ENCODE results near the gene ARID5B. TPM values are rescaled to one million over a fixed set of nuclear protein-coding genes. Genes with fewer than 3 reads are reported as not detected.

ARID5B gene
- total RNA-seq, 2 experiments from 2014 or later = 71.1 to 73.9 TPM

DNA sequence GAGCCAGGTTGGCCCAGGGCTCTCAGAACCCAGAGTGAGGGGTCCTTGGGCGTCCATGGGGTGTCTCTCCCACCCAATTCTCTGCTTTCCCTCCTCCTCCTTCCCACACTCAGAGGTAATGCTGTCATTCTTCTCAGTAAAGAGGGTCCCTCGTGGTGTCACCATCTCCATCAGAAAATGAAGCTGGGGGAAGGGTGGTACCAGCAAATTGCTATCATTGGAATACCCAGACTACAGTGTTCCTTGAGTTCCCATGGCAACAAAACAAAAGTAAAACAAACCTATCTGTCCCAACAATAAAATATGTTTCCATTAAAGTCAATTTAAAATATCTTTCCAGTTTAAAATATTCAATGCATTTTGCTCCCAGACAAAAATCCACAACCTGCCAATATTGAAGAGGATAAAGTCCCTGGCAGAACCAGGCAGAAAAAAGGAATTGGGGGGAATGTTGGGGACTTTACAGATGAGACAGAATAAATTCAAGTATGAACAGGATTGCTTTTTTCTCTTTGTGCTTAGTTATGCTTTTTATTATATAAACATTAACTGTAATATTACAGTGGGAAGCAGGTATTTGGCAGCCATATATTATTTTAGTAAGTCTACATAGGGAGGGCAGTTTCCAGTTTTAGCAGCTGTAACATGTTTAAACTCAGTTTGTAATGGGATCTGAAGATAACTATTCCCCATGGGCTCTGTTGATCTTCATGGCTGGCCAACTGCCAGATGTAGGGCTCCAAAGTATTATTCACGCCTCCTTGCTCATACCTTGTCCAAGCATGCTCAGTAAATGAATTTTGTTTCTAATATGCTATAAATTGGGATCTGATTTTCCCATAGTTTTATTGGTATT is 182.1 kb downstream of the ARID5B start:
- Mint-ChIP-seq H3K36me3 (ENCODE audit: low read depth) (peaks cover 86% of the 10 kb centered on the region), H3K4me1 (peaks cover 81% of the 10 kb centered on the region), H3K9me3 (peaks cover 3% of the 10 kb centered on the region), H3K4me3 (peak overlapping the region; percentile 61), H3K27me3 (no peaks in the 10 kb centered on the region), H3K27ac (peak overlapping the region; percentile 92)
- ChIA-PET CTCF (interaction anchor here (0.8 to 1.9 kb wide), 8 partner anchors 21 to 187 kb away, joined by 3 to 10 read pairs (median 4); no protein-coding TSS in a partner anchor), POLR2A (interaction anchor here (0.7 to 8.6 kb wide), 20 partner anchors 8 to 181 kb away, joined by 3 to 151 read pairs (median 8); partner anchors contain the start of gene ARID5B)
- DNase-seq = no peak

DNA sequence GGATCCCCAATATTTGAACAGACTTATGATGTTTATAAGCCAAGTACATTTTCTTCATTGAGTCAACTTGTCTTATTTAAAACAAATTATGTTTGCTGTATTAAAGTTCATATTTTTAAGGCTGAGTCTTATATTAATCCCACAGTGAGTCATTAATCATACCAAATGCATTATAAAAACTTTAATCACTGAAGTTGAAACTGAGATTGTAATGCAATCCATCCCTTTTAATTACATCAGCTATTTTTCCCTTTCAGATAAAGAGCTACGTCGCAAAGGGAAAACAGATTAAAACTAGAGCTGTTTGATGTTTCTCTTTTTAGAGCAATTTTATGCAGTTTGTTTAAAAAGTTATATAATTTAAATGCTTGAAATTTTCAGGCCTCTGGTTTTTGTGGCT is 183.0 kb downstream of the ARID5B start:
- ChIA-PET POLR2A (interaction anchor here (0.8 to 8.6 kb wide), 9 partner anchors 9 to 182 kb away, joined by 3 to 151 read pairs (median 5); partner anchors contain the start of gene ARID5B), CTCF (interaction anchor here (1.0 to 1.5 kb wide), 3 partner anchors 22 to 160 kb away, joined by 3 read pairs; no protein-coding TSS in a partner anchor)
- Mint-ChIP-seq H3K27ac (peak overlapping the region; percentile 75), H3K27me3 (no peaks in the 10 kb centered on the region), H3K4me1 (peaks cover 84% of the 10 kb centered on the region), H3K9me3 (peaks cover 3% of the 10 kb centered on the region), H3K36me3 (ENCODE audit: low read depth) (peaks cover 86% of the 10 kb centered on the region), H3K4me3 (no peak overlapping the region)
- DNase-seq = no peak

DNA sequence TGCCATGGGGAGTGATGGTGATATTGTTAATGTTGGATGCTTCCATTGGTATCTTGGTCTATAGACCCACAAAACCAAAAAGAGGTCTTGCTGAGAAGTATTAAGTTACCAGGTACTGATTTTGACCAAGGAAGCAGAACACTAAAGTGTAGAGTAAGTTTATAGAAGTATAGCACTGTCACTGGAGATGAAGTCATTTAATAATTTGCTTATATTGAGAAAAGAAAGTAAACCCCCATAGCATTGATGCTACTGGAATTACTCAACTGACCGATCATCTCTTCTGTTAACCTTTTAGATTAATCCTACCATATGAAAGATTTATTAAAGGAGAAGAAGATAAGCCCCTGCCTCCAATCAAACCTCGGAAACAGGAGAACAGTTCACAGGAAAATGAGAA is 183.9 kb downstream of the ARID5B start:
- Mint-ChIP-seq H3K4me3 (no peak overlapping the region), H3K36me3 (ENCODE audit: low read depth) (peaks cover 86% of the 10 kb centered on the region), H3K27me3 (no peaks in the 10 kb centered on the region), H3K4me1 (peaks cover 84% of the 10 kb centered on the region), H3K9me3 (no peaks in the 10 kb centered on the region), H3K27ac (peak overlapping the region; percentile 75)
- ChIA-PET POLR2A (interaction anchor here (1.2 to 8.6 kb wide), 6 partner anchors 10 to 99 kb away, joined by 3 to 151 read pairs (median 4); no protein-coding TSS in a partner anchor), CTCF (interaction anchor here (0.6 kb wide), 1 partner anchor 114 kb away, joined by 3 read pairs; no protein-coding TSS in a partner anchor)
- no peak for DNase-seq

DNA sequence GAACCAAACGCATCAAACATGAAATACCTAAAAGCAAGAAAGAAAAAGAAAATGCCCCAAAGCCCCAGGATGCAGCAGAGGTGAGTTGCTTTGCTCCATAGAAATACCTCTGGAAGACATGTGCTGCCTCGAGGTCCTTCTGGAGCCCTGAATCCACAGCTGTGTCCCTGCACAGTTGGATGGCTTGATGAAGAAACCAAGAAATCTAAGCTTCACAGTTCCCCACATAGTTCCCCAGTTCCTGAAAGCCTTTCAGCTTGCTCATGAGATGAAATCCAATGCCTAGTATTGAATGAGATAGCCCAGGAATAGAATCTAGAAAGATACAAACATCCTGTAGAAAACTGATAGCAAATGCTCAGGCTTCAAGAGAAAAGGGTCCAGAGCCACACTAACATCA is 184.3 kb downstream of the ARID5B start:
- no peak for DNase-seq
- peak overlapping the region; percentile 75 for H3K27ac Mint-ChIP-seq
- no peak overlapping the region for H3K4me3 Mint-ChIP-seq
- H3K27me3 Mint-ChIP-seq = no peaks in the 10 kb centered on the region
- H3K36me3 Mint-ChIP-seq (ENCODE audit: low read depth) = peaks cover 88% of the 10 kb centered on the region
- POLR2A ChIA-PET = interaction anchor here (1.3 to 8.6 kb wide), 4 partner anchors 19 to 98 kb away, joined by 3 to 151 read pairs (median 6); no protein-coding TSS in a partner anchor
- peaks cover 83% of the 10 kb centered on the region for H3K4me1 Mint-ChIP-seq
- H3K9me3 Mint-ChIP-seq = no peaks in the 10 kb centered on the region
- CTCF ChIA-PET = no interaction called here

- ChIA-PET CTCF (interaction anchor here (1.0 to 1.6 kb wide), 2 partner anchors 48 to 158 kb away, joined by 3 to 5 read pairs; no protein-coding TSS in a partner anchor), POLR2A (interaction anchor here (0.6 to 3.3 kb wide), 5 partner anchors 11 to 146 kb away, joined by 3 to 11 read pairs (median 4); no protein-coding TSS in a partner anchor)
- H3K27ac Mint-ChIP-seq = no peak overlapping the region
- no peaks in the 10 kb centered on the region for H3K27me3 Mint-ChIP-seq
- H3K4me3 Mint-ChIP-seq = no peak overlapping the region
- no peaks in the 10 kb centered on the region for H3K9me3 Mint-ChIP-seq
- H3K4me1 Mint-ChIP-seq = peaks cover 75% of the 10 kb centered on the region
- no peak for DNase-seq
- H3K36me3 Mint-ChIP-seq (ENCODE audit: low read depth) = peaks cover 89% of the 10 kb centered on the region
Observed at GRCh38 chr10:62087329-62087728, 185.8 kb downstream of the ARID5B start.

DNA sequence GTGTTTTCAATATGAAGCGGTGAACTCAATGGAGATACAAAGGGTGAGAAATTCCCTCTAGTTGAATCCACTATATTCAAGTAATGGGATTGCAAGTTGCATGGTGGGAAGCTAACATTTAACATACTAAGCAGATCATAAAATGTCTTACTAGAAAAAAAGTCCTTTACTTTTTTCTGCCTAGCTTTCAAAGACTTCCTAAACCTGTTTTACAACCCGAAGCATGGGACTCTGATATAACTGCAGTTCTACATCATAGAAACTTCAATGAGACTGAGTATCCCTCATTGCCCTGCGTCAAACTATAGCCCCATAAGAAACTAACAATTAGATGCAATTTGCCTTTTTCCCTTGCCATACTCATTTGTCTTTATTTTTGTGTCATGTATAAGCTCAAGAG is 187.3 kb downstream of the ARID5B start:
- H3K27ac Mint-ChIP-seq = peak overlapping the region; percentile 27
- peaks cover 92% of the 10 kb centered on the region for H3K36me3 Mint-ChIP-seq (ENCODE audit: low read depth)
- CTCF ChIA-PET = interaction anchor here (1.6 kb wide), 1 partner anchor 156 kb away, joined by 5 read pairs; no protein-coding TSS in a partner anchor
- H3K4me1 Mint-ChIP-seq = peaks cover 66% of the 10 kb centered on the region
- POLR2A ChIA-PET = interaction anchor here (1.0 to 3.3 kb wide), 8 partner anchors 9 to 95 kb away, joined by 3 to 11 read pairs (median 4); no protein-coding TSS in a partner anchor
- no peak for DNase-seq
- H3K27me3 Mint-ChIP-seq = no peaks in the 10 kb centered on the region
- H3K9me3 Mint-ChIP-seq = no peaks in the 10 kb centered on the region
- no peak overlapping the region for H3K4me3 Mint-ChIP-seq

GRCh38 chr10:62092301-62093030 is 191.0 kb downstream of the ARID5B start:
- no peak for DNase-seq
- Mint-ChIP-seq H3K36me3 (ENCODE audit: low read depth) (peaks cover 92% of the 10 kb centered on the region), H3K4me3 (no peak overlapping the region), H3K9me3 (no peaks in the 10 kb centered on the region), H3K27ac (no peak overlapping the region), H3K27me3 (no peaks in the 10 kb centered on the region), H3K4me1 (peaks cover 54% of the 10 kb centered on the region)
- ChIA-PET POLR2A (no interaction called here), CTCF (interaction anchor here (1.7 kb wide), 1 partner anchor 153 kb away, joined by 3 read pairs; no protein-coding TSS in a partner anchor)

DNA sequence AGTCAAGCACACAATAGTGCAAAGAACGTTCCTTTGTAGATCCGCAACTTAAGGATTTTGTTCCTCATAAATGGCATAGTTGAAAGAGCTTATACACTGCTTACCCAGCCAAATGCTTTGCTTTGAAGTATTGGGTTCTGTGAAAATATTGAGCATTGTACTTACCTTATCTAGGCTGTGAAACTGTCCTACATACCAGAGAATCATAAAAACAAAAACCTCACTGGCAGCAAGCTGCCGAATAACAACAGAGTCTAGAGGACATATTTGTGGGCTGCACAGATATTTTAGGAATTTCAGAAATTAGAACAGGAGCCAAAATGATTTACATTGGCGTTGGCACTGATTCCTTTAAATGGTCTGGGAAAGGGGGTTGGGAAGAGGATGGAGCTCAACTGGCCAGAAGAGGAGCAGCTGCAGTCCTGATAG is 192.4 kb downstream of the ARID5B start:
- H3K36me3 Mint-ChIP-seq (ENCODE audit: low read depth) = peaks cover 89% of the 10 kb centered on the region
- ChIA-PET CTCF (no interaction called here), POLR2A (interaction anchor here (0.9 to 1.3 kb wide), 2 partner anchors 15 to 31 kb away, joined by 3 read pairs; no protein-coding TSS in a partner anchor)
- H3K27me3 Mint-ChIP-seq = no peaks in the 10 kb centered on the region
- no peak for DNase-seq
- H3K4me1 Mint-ChIP-seq = peaks cover 52% of the 10 kb centered on the region
- no peak overlapping the region for H3K27ac Mint-ChIP-seq
- H3K4me3 Mint-ChIP-seq = no peak overlapping the region
- no peaks in the 10 kb centered on the region for H3K9me3 Mint-ChIP-seq

DNA sequence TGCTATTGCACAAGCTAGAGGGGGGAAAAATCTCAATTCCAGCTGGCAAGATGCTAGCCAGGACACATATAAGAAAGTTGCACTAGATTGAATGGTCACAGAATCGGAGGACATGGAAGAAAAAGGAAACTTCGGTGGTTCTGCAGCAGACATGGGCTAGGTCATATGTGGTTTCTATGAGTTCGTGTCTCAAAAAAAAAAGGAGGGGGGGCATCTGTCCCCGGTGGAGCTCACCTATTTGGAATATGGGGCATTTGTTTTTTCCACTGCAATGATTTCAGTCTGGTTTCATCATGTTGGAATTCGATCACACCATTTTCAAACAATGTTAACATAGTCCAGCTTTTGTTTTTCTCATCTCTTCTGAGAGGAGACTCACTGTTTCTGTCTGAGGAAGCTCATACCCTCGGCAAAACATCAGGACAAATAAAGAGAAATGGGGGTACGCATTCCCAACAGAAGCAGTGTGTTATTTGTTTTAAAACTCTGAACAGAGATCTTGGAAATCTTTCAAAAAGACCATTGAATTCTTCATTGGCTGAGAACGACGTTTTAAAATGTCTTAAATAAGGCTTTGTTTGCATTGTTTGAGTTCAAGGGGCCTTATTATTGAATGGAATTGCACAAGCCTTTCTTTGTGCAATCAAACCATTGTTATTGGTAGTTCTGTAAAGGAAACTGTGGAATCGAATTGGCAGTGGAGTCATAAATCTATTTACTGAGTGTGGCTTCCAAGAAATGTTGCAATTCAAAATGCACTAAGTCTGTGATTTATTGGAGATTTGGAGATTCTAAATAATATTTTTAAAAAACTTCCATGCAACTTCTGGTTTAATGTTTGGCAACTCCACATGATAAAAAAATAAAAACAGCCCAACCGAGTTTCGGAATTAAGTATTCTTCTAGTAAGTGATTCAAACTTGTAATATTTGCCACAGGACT is 194.0 kb downstream of the ARID5B start:
- POLR2A ChIA-PET = no interaction called here
- Mint-ChIP-seq H3K4me3 (no peak overlapping the region), H3K27ac (peak overlapping the region; percentile 17), H3K4me1 (peaks cover 38% of the 10 kb centered on the region), H3K9me3 (no peaks in the 10 kb centered on the region), H3K27me3 (no peaks in the 10 kb centered on the region), H3K36me3 (ENCODE audit: low read depth) (peaks cover 74% of the 10 kb centered on the region)
- no peak for DNase-seq
- CTCF ChIA-PET = interaction anchor here (1.3 kb wide), 1 partner anchor 150 kb away, joined by 4 read pairs; no protein-coding TSS in a partner anchor

DNA sequence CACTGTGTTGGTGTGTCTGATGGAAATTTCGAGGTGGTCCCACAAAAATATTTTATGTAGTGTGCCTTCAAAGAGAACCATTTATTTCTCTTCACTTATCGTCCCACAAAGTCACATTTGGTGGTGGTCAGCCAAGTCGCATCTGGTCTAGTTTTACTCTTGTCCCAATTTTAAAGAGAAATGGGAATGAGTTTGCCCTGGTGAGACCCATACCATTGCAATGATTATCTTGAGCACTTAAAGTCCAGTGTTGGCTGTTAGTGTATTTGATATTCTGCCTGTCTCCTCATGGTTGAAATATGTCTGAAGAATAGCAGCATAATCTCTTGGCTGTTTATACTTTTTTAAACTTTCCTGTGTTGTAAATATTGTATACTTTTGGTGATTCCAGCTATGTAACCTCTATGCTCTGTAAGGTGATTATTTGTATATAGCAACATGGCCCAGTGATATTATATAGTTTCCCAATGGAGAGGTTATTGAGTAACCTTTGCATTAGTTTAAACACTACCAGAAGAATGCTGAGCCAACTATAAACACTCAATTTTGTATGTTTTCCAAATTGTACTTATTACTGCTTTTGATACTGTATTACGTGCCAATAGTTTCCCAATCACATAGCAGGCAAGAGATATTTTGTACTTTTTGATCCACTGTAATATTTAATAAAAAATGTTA is 194.9 kb downstream of the ARID5B start:
- Mint-ChIP-seq H3K27ac (no peak overlapping the region), H3K4me3 (no peak overlapping the region), H3K27me3 (no peaks in the 10 kb centered on the region), H3K36me3 (ENCODE audit: low read depth) (peaks cover 65% of the 10 kb centered on the region), H3K4me1 (peaks cover 35% of the 10 kb centered on the region), H3K9me3 (no peaks in the 10 kb centered on the region)
- ChIA-PET CTCF (no interaction called here), POLR2A (interaction anchor here (1.0 kb wide), 1 partner anchor 108 kb away, joined by 3 read pairs; no protein-coding TSS in a partner anchor)
- no peak for DNase-seq

Measured in activated CD4-positive, alpha-beta memory T cell treated with anti-CD3 and anti-CD28 coated beads, Interleukin-2, amount 10 ng/mL, durations not matched to agents 7 days and 5 days (primary cell).